HAP-1 (cell line): Measurements from ENCODE around the gene EFCAB6.

Source experiments
- DNase-seq, 2 experiments: peaks; one replicate each; pipeline ENCODE4 v3.0.0-alpha.2; 2016 to 2020; ENCODE audit warnings: low spot score in 2 of 2
- H3K27me3 ChIP-seq: fragments of 250-450 bp; sonication (Bioruptor Pico); 2 replicates; pipeline ENCODE4 v1.5.1; 2020; ENCODE audit warnings: low read depth, mild to moderate bottlenecking, moderate library complexity
- H3K36me3 ChIP-seq: fragments of 250-450 bp; sonication (Bioruptor Pico); replicated peaks from 2 replicates; pipeline ENCODE4 v1.5.1; 2020; ENCODE audit warnings: mild to moderate bottlenecking
- H3K4me1 ChIP-seq: fragments of 250-450 bp; sonication (Bioruptor Pico); 2 replicates; pipeline ENCODE4 v1.5.1; 2020; ENCODE audit warnings: mild to moderate bottlenecking
- H3K4me3 ChIP-seq: fragments of 250-450 bp; sonication (Bioruptor Pico); 2 replicates; pipeline ENCODE4 v1.5.1; 2020; ENCODE audit warnings: mild to moderate bottlenecking, moderate library complexity
- H3K9me3 ChIP-seq: fragments of 250-450 bp; sonication (Bioruptor Pico); 2 replicates; pipeline ENCODE4 v1.5.1; 2020; ENCODE audit warnings: mild to moderate bottlenecking, moderate library complexity
- in situ Hi-C: fragments of 300-500 bp; cut with MboI; formaldehyde crosslinking; loops from 3 replicates; pipeline ENCODE4 v1.14.3; 2020; ENCODE audit warnings: low sequenced_read_pairs, inconsistent platforms, mixed read lengths

The EFCAB6 gene

DNA sequence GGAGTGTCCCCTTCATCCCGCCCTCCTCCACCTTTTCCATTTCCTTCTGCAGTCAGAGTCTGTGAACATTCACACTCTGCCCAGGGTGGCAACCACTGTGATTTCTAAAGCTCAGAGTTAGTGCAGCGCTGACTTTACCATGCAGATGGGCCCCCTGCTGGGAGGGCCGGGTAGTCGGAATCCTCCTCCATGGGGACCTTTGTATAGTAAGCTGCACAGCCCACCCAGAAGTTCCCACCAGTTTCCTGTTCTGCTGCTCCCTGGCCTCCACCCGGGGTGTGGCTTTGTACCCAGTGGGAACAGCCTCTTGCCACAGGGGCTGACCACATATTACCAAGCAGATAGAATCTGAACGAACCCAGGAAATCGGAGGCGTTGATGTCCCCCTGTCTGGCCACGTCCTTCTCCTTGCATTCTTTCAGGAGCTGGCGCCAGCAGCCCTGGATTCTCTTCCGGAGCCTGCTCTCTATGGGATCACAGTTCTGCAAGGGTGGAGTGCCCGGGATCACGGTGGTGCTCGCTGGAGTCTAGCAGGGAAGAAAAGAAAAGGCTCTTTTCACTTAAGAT is 275.0 kb downstream of the EFCAB6 start:
- no peaks in the 10 kb centered on the region for H3K4me1 ChIP-seq
- no peaks in the 10 kb centered on the region for H3K36me3 ChIP-seq
- peaks cover 18% of the 10 kb centered on the region for H3K27me3 ChIP-seq
- H3K9me3 ChIP-seq, result no peaks in the 10 kb centered on the region
- H3K4me3 ChIP-seq, result no peak overlapping the region
- in situ Hi-C loops, result no loop called here
- DNase-seq, result peak in 1 of 2 experiments; percentile 25

GRCh38 chr22:43535741-43536140 is 276.4 kb downstream of the EFCAB6 start:
- H3K4me1 ChIP-seq, result no peaks in the 10 kb centered on the region
- H3K9me3 ChIP-seq, result no peaks in the 10 kb centered on the region
- no peaks in the 10 kb centered on the region for H3K36me3 ChIP-seq
- DNase-seq, result no peak
- in situ Hi-C loops, result no loop called here
- peaks cover 14% of the 10 kb centered on the region for H3K27me3 ChIP-seq
- no peak overlapping the region for H3K4me3 ChIP-seq

DNA sequence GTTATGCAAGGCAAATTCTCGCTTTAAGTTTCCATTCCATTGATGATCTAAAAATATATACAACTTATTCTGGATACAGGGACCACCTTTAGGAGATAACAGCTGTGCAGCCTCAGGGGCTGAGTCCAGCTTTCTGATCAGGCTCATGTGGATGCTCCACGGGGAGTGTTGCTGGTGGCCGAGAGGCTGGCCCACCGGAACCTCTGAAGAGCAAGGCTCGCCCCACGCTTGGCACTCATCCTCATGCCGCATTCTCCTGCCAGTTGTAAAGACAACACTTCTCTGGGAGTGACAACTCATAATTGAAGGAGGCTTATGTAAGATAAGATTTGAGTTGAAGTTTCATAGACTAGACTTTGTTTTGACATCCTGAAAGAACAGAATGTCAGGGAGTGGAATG is 276.8 kb downstream of the EFCAB6 start:
- H3K27me3 ChIP-seq, result peaks cover 14% of the 10 kb centered on the region
- H3K9me3 ChIP-seq, result no peaks in the 10 kb centered on the region
- H3K36me3 ChIP-seq, result no peaks in the 10 kb centered on the region
- in situ Hi-C loops, result no loop called here
- no peak for DNase-seq
- H3K4me3 ChIP-seq, result no peak overlapping the region
- H3K4me1 ChIP-seq, result no peaks in the 10 kb centered on the region

DNA sequence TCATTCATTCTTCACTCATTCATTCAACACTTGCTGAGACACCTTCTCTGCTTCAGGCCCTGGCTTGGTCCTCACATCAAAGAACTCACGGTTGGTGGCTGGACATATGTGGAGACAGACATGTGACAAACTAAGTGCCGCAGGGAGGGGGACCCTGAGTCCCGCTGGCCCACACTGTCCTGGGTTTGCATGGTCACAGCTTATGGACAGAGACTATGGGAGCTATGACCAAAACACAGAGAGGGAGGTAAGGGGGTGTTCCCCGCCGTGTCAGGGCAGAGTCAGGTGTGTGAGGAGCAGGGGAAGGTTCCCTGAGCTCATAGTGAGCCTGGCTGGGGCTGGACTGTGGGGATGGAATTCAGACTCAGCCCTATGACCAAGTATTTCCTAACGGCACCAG is 277.2 kb downstream of the EFCAB6 start:
- Histone ChIP-seq H3K4me1 (no peaks in the 10 kb centered on the region), H3K36me3 (no peaks in the 10 kb centered on the region), H3K4me3 (no peak overlapping the region), H3K27me3 (peaks cover 14% of the 10 kb centered on the region), H3K9me3 (no peaks in the 10 kb centered on the region)
- in situ Hi-C loops, result no loop called here
- DNase-seq, result no peak

- Histone ChIP-seq H3K4me3 (no peak overlapping the region), H3K4me1 (no peaks in the 10 kb centered on the region), H3K9me3 (no peaks in the 10 kb centered on the region), H3K36me3 (no peaks in the 10 kb centered on the region), H3K27me3 (peaks cover 14% of the 10 kb centered on the region)
- no peak for DNase-seq
- in situ Hi-C loops, result no loop called here
Measured at GRCh38 chr22:43533656-43534428, 278.3 kb downstream of the EFCAB6 start.

GRCh38 chr22:43533156-43533530 is 279.0 kb downstream of the EFCAB6 start:
- H3K36me3 ChIP-seq, result no peaks in the 10 kb centered on the region
- H3K4me1 ChIP-seq, result no peaks in the 10 kb centered on the region
- no peak overlapping the region for H3K4me3 ChIP-seq
- in situ Hi-C loops, result no loop called here
- no peaks in the 10 kb centered on the region for H3K9me3 ChIP-seq
- DNase-seq, result no peak
- H3K27me3 ChIP-seq, result peaks cover 14% of the 10 kb centered on the region

DNA sequence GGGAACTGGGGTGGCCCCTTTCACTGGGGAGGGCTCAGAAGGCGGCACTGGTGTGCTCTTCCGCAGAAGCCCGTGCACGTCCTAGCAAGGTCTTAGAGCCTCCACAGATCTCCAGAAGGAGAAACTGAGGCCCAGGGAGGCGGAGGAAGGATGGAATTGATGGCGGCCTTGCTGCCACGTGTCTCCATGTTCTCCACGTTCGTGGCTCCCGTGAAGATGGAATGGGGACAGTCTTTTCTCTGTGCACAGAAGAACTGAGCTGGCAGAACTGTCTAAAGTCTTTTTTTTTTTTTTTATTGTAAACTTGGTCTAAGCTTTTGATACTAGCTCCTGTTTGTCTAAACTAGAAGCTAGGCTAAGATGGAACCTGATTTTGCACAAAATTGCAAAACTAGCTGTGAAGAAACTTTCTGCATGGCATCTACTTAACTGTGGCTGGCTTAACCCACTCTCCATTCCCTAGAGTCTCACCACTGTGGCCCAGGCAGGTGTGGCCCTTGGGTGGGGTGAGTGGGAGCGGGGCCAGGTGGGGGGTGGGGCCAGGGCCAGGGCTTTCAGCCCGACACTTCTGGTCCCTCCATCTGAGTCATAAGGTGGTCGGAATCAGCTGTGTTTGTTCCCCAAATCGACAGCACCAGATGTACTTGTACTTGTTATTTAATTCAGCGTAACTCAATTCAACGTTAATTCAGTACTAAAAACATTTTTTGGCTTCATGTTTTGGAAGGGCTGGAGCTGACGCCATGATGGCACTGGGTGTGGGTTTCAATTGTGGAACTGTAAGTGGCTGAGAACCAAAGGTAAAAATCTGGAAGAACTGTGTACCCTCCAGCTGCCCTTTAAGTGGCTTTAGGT is 279.6 kb downstream of the EFCAB6 start:
- no peaks in the 10 kb centered on the region for H3K4me1 ChIP-seq
- in situ Hi-C loops, result no loop called here
- peaks cover 14% of the 10 kb centered on the region for H3K27me3 ChIP-seq
- H3K9me3 ChIP-seq, result no peaks in the 10 kb centered on the region
- H3K4me3 ChIP-seq, result no peak overlapping the region
- DNase-seq, result no peak
- H3K36me3 ChIP-seq, result no peaks in the 10 kb centered on the region

- in situ Hi-C loops, result no loop called here
- Histone ChIP-seq H3K36me3 (no peaks in the 10 kb centered on the region), H3K9me3 (no peaks in the 10 kb centered on the region), H3K4me1 (no peaks in the 10 kb centered on the region), H3K27me3 (peaks cover 14% of the 10 kb centered on the region), H3K4me3 (no peak overlapping the region)
- DNase-seq, result no peak
Measured at GRCh38 chr22:43531651-43532050, 280.5 kb downstream of the EFCAB6 start.

GRCh38 chr22:43530349-43531201 is 281.5 kb downstream of the EFCAB6 start:
- Histone ChIP-seq H3K4me1 (no peaks in the 10 kb centered on the region), H3K4me3 (no peak overlapping the region), H3K27me3 (peaks cover 9% of the 10 kb centered on the region; the same call in 1 of the 2 replicates), H3K36me3 (no peaks in the 10 kb centered on the region), H3K9me3 (no peaks in the 10 kb centered on the region)
- in situ Hi-C loops, result no loop called here
- no peak for DNase-seq

- DNase-seq, result no peak
- Histone ChIP-seq H3K36me3 (no peaks in the 10 kb centered on the region), H3K4me3 (no peak overlapping the region), H3K9me3 (no peaks in the 10 kb centered on the region), H3K27me3 (peaks cover 13% of the 10 kb centered on the region; the same call in 1 of the 2 replicates), H3K4me1 (no peaks in the 10 kb centered on the region)
- in situ Hi-C loops, result no loop called here
Measured at GRCh38 chr22:43529934-43530333, 282.2 kb downstream of the EFCAB6 start.

DNA sequence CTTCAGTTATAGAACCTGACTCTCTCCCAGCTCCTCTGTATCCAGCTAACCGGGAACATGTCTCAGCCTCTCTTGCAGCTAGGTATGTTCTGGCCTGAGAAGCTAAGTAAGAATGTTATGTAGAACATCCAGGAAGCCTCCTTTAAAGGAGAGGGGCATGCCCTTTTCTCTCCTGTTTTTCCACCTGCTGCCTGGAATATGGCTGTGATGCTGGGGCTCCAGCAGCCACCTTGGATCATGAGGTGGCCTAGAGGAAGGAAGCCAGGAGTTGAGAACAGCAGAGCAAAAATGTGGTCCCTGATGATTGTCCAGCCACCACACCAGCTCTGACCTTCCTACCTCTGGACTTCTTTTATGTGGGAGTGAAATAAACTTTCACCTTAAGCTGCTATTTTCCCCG is 282.6 kb downstream of the EFCAB6 start:
- in situ Hi-C loops, result no loop called here
- Histone ChIP-seq H3K9me3 (no peaks in the 10 kb centered on the region), H3K4me1 (no peaks in the 10 kb centered on the region), H3K4me3 (no peak overlapping the region), H3K27me3 (peaks cover 15% of the 10 kb centered on the region; the same call in 1 of the 2 replicates), H3K36me3 (no peaks in the 10 kb centered on the region)
- no peak for DNase-seq

- DNase-seq, result no peak
- Histone ChIP-seq H3K9me3 (no peaks in the 10 kb centered on the region), H3K27me3 (peaks cover 15% of the 10 kb centered on the region; the same call in 1 of the 2 replicates), H3K4me3 (no peak overlapping the region), H3K36me3 (no peaks in the 10 kb centered on the region), H3K4me1 (no peaks in the 10 kb centered on the region)
- in situ Hi-C loops, result no loop called here
Measured at GRCh38 chr22:43528601-43529360, 283.3 kb downstream of the EFCAB6 start.

DNA sequence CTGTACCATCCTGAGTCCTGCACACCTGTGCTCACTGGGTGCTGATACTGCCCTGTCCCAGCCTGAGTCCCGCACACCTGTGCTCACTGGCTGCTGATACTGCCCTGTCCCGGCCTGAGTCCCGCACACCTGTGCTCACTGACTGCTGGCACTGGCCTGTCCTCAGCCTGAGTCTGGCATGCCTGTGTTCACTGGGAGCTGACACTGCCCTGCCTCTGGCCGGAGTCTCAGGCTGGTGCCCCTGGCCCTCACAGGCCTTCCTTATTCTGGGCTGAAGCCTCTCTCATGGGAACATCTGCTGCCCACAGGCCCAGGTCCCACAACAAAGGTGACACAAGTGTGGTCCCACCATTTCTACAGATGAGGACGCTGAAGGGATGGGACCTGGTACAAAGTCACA is 285.2 kb downstream of the EFCAB6 start:
- Histone ChIP-seq H3K27me3 (peaks cover 15% of the 10 kb centered on the region; the same call in 1 of the 2 replicates), H3K4me3 (no peak overlapping the region), H3K4me1 (no peaks in the 10 kb centered on the region), H3K36me3 (no peaks in the 10 kb centered on the region), H3K9me3 (no peaks in the 10 kb centered on the region)
- in situ Hi-C loops, result no loop called here
- DNase-seq, result no peak
